Fibroblast of pulmonary artery (primary cell): Measurements from ENCODE around the gene HOXA3.

Experiments
- DNase-seq: peaks from one replicate; pipeline ENCODE4 v3.0.0-alpha.2; 2010; ENCODE audit warnings: low read depth
- H3K4me3 ChIP-seq: replicated peaks from 2 replicates; pipeline ENCODE4 v1.5.1; 2011; ENCODE audit warnings: low read depth, mild to moderate bottlenecking, control low read depth, low read length, moderate library complexity
- CTCF ChIP-seq: IDR thresholded peaks from 2 replicates; pipeline ENCODE4 v1.5.1; 2011; ENCODE audit warnings: mild to moderate bottlenecking, control low read depth, low read length, inconsistent platforms; ENCODE audit errors: missing control alignments

The HOXA3 gene

GRCh38 chr7:27171637-27172314 is 19.4 kb upstream of the HOXA3 start:
- no peak overlapping the region for H3K4me3 ChIP-seq
- no peak for DNase-seq

GRCh38 chr7:27171325-27171636 is 18.9 kb upstream of the HOXA3 start:
- no peak for TF ChIP-seq CTCF
- H3K4me3 ChIP-seq = no peak overlapping the region
- no peak for DNase-seq

More at GRCh38 chr7:27171637-27172314, 19.4 kb upstream of the HOXA3 start:
- no peak for TF ChIP-seq CTCF

- no peak for TF ChIP-seq CTCF
- no peak for DNase-seq
- no peak overlapping the region for H3K4me3 ChIP-seq
Measured at GRCh38 chr7:27170426-27171324, 18.3 kb upstream of the HOXA3 start.

- no peak overlapping the region for H3K4me3 ChIP-seq
- no peak for DNase-seq
Measured at GRCh38 chr7:27169658-27170425, 17.5 kb upstream of the HOXA3 start.

GRCh38 chr7:27168265-27168947 is 16.0 kb upstream of the HOXA3 start:
- H3K4me3 ChIP-seq = no peak overlapping the region
- TF ChIP-seq CTCF = no peak
- no peak for DNase-seq

More at GRCh38 chr7:27169658-27170425, 17.5 kb upstream of the HOXA3 start:
- no peak for TF ChIP-seq CTCF

GRCh38 chr7:27167916-27168264 is 15.5 kb upstream of the HOXA3 start:
- no peak overlapping the region for H3K4me3 ChIP-seq
- no peak for DNase-seq
- no peak for TF ChIP-seq CTCF
